HL-60 (cell line): Measurements from ENCODE around the gene SLC25A21.

Experiments used
- DNase-seq, 2 experiments: peaks; one replicate each; pipeline ENCODE4 v3.0.0-alpha.2; 2010 to 2020; ENCODE audit warnings: low read depth in 1 of 2, low spot score in 1 of 2
- H3K27ac ChIP-seq: fragments of 250-450 bp; sonication (Bioruptor Pico); replicated peaks from 2 replicates; pipeline ENCODE4 v1.5.1; 2020; ENCODE audit warnings: mild to moderate bottlenecking, moderate library complexity
- H3K27me3 ChIP-seq: fragments of 250-450 bp; sonication (Bioruptor Pico); 2 replicates; pipeline ENCODE4 v1.5.1; 2021; ENCODE audit warnings: mild to moderate bottlenecking, moderate library complexity; ENCODE audit not compliant: insufficient read depth, poor library complexity, severe bottlenecking
- H3K4me3 ChIP-seq: replicated peaks from 2 replicates; pipeline ENCODE4 v1.5.1; 2011; ENCODE audit warnings: mild to moderate bottlenecking, control low read depth, low read length; ENCODE audit not compliant: insufficient read depth
- GABPA ChIP-seq: IDR thresholded peaks from 2 replicates; pipeline ENCODE4 v1.6.1; 2012; ENCODE audit warnings: low read depth
- POLR2AphosphoS5 ChIP-seq: IDR thresholded peaks from 2 replicates; pipeline ENCODE4 v1.6.1; 2012; ENCODE audit warnings: low read depth
- SPI1 ChIP-seq: IDR thresholded peaks from 2 replicates; pipeline ENCODE4 v1.6.1; 2012; ENCODE audit warnings: low read depth, mild to moderate bottlenecking, borderline replicate concordance
- TF ChIP-seq, protein P1 (sequence below): IDR thresholded peaks from one replicate; pipeline ENCODE4 v1.5.1; 2011; ENCODE audit warnings: low read length, control low read depth, inconsistent platforms; ENCODE audit not compliant: insufficient read depth
- TF ChIP-seq, protein P2 (sequence below): IDR thresholded peaks from 2 replicates; pipeline ENCODE4 v1.6.1; 2012; ENCODE audit warnings: low read depth; ENCODE audit not compliant: insufficient replicate concordance

Gene SLC25A21

DNA sequence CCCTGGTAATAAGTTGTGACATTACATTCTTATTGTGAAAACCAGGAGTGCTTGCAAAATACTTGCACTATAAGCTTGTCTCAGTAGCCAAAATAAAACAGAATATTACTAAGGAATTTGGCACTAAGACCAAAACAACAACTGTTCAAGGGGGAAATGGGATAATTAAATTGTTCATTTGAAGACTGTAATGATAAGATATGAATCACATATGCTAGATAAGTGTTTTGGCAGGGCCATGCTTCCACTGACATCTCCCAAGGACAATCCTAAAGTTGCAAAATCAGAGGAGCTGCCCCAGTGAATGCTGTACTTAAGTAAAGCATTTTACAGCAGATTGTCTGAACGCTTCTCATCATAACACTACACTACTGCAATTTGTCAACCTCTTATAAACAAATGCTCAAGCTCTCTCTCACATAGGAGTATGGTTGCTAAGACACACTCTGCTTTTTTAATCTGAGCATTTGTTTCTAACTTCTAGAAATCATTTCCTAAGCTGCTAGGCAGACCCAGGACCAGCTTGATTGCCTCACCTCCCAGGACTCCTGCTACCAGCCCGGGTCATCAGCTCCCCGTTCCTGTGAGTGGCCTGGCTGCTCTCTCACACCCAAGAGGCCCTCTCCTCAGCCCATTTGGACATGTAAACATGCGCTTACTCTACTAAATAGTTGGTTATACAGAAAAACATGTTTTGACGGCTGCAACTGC is 319.3 kb downstream of the SLC25A21 start:
- Histone ChIP-seq H3K27me3 (peaks cover 5% of the 10 kb centered on the region), H3K27ac (no peak overlapping the region), H3K4me3 (no peak overlapping the region)
- no peak for DNase-seq
- no peak for TF ChIP-seq SPI1
- no peak for TF ChIP-seq GABPA
- TF ChIP-seq, protein P1, sequence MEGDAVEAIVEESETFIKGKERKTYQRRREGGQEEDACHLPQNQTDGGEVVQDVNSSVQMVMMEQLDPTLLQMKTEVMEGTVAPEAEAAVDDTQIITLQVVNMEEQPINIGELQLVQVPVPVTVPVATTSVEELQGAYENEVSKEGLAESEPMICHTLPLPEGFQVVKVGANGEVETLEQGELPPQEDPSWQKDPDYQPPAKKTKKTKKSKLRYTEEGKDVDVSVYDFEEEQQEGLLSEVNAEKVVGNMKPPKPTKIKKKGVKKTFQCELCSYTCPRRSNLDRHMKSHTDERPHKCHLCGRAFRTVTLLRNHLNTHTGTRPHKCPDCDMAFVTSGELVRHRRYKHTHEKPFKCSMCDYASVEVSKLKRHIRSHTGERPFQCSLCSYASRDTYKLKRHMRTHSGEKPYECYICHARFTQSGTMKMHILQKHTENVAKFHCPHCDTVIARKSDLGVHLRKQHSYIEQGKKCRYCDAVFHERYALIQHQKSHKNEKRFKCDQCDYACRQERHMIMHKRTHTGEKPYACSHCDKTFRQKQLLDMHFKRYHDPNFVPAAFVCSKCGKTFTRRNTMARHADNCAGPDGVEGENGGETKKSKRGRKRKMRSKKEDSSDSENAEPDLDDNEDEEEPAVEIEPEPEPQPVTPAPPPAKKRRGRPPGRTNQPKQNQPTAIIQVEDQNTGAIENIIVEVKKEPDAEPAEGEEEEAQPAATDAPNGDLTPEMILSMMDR: no peak
- no peak for TF ChIP-seq POLR2AphosphoS5

DNA sequence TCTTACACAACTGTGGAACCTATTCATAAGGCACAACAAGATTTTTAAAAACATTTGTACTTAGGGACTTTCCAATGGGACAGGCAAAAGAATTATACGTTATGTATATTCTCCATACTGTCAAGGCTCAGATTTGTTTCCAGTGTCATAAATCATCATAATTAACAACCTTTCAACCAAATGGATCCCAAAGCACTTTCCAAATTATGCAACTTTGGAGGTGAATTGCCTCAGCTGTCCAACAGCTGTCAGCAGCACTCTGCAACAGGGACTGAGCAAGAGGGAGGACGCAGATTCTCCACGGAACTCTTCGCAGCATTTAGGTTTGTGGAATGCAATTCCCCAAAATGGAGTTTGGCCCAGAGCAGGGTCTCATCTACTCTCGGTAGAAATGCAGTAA is 324.2 kb downstream of the SLC25A21 start:
- TF ChIP-seq, protein P2, sequence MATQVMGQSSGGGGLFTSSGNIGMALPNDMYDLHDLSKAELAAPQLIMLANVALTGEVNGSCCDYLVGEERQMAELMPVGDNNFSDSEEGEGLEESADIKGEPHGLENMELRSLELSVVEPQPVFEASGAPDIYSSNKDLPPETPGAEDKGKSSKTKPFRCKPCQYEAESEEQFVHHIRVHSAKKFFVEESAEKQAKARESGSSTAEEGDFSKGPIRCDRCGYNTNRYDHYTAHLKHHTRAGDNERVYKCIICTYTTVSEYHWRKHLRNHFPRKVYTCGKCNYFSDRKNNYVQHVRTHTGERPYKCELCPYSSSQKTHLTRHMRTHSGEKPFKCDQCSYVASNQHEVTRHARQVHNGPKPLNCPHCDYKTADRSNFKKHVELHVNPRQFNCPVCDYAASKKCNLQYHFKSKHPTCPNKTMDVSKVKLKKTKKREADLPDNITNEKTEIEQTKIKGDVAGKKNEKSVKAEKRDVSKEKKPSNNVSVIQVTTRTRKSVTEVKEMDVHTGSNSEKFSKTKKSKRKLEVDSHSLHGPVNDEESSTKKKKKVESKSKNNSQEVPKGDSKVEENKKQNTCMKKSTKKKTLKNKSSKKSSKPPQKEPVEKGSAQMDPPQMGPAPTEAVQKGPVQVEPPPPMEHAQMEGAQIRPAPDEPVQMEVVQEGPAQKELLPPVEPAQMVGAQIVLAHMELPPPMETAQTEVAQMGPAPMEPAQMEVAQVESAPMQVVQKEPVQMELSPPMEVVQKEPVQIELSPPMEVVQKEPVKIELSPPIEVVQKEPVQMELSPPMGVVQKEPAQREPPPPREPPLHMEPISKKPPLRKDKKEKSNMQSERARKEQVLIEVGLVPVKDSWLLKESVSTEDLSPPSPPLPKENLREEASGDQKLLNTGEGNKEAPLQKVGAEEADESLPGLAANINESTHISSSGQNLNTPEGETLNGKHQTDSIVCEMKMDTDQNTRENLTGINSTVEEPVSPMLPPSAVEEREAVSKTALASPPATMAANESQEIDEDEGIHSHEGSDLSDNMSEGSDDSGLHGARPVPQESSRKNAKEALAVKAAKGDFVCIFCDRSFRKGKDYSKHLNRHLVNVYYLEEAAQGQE: no peak
- TF ChIP-seq GABPA: no peak
- TF ChIP-seq, protein P1: no peak
- TF ChIP-seq SPI1: no peak
- no peak for TF ChIP-seq POLR2AphosphoS5
- Histone ChIP-seq H3K27me3 (peaks cover 2% of the 10 kb centered on the region), H3K27ac (no peak overlapping the region), H3K4me3 (no peak overlapping the region)
- DNase-seq: no peak

DNA sequence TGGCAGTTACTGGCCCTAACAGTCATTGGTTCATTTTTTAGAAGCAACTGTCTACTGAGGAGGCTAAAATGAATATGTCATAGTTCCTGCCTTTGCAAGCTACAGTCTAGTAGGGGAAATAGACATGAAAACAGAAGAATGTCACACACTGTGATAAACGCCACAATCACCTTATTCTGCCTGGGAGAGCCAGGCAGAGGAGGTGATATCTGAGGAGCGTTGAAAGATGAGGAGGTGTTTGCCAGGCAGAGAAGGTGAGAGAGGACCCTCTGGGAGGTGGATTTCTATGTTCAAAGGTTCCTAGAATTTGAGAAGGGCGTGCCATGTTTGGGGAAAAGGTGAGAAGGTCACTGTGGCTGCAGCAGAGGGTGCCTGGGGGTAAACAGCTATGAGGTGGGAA is 325.0 kb downstream of the SLC25A21 start:
- H3K27me3 ChIP-seq: peaks cover 2% of the 10 kb centered on the region

More for the DNA sequence above, 325.0 kb downstream of the SLC25A21 start:
- TF ChIP-seq GABPA (no peak), POLR2AphosphoS5 (no peak), SPI1 (no peak)
- TF ChIP-seq, protein P1: no peak
- TF ChIP-seq, protein P2: no peak
- H3K27ac ChIP-seq: no peak overlapping the region
- no peak for DNase-seq
- H3K4me3 ChIP-seq: no peak overlapping the region
